NCI-H1092 treated with DMSO at 0.1 percent for 48 hours (cell line): Measurements from ENCODE around the gene RAB34.

Source experiments
- DNase-seq: peaks from one replicate; lab custom pipeline; 2025; lab: John Stamatoyannopoulos, UW

RAB34 gene

DNA sequence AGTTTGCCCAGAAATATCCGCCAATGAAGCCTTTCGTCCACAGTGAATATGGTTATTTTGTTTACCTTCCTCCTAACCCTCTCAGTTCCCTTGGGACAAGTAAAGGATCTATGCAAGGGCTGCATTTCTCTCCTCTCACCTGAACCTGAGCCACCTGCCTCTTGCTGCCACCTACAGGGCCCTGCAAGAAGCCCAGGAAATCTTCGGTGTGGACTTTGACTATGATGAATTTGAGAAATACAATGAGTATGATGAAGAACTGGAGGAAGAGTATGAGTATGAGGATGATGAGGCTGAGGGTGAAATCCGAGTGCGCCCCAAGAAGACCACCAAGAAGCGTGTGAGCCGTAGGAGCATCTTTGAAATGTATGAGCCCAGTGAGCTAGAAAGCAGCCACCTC lies 41.7 kb downstream of the RAB34 start:
- DNase-seq: no peak

DNA sequence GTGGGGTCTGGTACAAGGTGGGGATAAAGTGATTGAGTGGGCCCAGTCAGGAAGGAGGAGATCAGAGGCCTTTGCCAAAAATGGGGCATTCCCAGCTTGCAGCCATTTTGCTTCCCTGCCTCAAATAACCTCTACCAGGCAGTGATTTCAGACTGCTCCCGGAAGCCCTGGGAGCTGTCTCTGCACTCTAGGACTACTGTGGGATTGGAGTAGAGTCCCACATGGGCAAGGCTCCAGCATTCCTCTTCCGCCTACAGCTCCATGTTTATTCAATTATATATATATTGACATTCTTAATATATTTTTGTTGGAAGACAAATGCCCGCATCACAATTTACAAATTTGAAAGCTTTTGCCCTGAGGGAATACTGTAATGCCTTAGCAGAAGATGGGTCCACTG lies 42.2 kb downstream of the RAB34 start:
- DNase-seq: no peak

DNA sequence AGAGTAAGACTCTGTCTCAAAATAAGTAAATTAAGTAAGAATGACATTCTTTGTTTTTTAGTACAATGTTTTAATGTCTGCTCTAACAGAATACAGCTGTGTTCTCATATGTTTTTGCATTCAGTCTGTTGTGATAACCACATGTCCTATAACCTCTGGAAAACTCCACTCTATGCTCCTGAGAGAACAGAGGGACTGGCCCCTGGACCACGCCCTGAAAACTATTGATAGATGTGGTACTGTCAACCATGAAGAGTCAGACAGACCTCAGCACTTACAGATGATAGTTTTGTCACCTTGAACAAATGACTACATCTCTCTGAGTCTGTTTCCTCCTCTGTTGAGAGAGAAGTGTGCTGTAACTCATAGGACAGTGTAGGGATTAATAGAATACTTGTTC lies 47.8 kb downstream of the RAB34 start:
- DNase-seq: no peak

DNA sequence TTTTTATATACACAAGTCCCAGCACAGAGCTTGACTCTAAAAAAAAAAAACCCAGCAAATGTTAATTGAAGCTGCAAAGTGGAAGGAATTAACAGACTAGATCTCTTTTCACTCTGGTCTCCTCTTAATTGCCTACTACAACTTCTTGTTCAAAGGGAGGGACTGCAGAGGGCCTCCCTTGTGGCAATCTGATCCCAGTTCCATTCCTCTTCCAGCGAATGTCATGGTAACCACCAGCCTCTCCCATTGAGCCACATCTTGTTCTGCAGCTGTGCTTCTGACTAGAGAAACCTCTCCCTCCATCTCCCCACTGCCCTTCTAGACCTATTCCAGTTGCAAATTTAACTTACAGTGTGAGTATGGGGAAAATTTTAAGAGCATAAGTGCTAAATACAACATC lies 49.8 kb downstream of the RAB34 start:
- DNase-seq: no peak

DNA sequence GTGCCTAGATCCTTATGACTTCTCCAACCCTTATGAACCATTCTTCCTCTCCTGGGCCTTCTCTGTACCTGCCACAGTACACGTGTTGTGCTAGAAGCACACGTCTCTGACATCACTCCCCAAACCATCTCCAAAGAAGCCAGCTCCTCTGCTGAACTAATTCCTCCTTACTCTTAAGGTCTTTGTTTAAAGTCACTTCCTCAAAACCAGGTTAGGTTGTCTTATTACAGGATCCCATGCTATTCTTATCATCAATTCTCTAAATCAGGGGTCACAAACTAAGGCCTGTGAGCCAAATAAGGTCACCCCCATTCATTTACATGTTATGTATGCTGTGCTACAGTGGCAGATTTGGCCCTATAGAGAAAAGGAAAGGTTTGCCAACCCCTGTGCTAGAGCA lies 51.7 kb downstream of the RAB34 start:
- no peak for DNase-seq
